Measurements from ENCODE around the gene TRAF6.

The TRAF6 gene

GRCh38 chr11:36458129-36458915, 51.8 kb downstream of the TRAF6 start:
- DNase-seq (ENCODE audit: low read depth), result no peak

- DNase-seq (ENCODE audit: low read depth), result no peak
Observed at GRCh38 chr11:36456156-36456555, 53.9 kb downstream of the TRAF6 start.

- no peak for DNase-seq (ENCODE audit: low read depth)
Observed at GRCh38 chr11:36455658-36456111, 54.4 kb downstream of the TRAF6 start.

GRCh38 chr11:36454941-36455631, 55.0 kb downstream of the TRAF6 start:
- DNase-seq (ENCODE audit: low read depth), result no peak

GRCh38 chr11:36454551-36454940, 55.5 kb downstream of the TRAF6 start:
- DNase-seq (ENCODE audit: low read depth), result no peak

- no peak for DNase-seq (ENCODE audit: low read depth)
Observed at GRCh38 chr11:36453678-36454077, 56.4 kb downstream of the TRAF6 start.

GRCh38 chr11:36452961-36453360, 57.1 kb downstream of the TRAF6 start:
- no peak for DNase-seq (ENCODE audit: low read depth)

- no peak for DNase-seq (ENCODE audit: low read depth)
Observed at GRCh38 chr11:36452236-36452940, 57.7 kb downstream of the TRAF6 start.

GRCh38 chr11:36451681-36452080, 58.4 kb downstream of the TRAF6 start:
- no peak for DNase-seq (ENCODE audit: low read depth)

GRCh38 chr11:36451045-36451444, 59.0 kb downstream of the TRAF6 start:
- DNase-seq (ENCODE audit: low read depth), result no peak

- DNase-seq (ENCODE audit: low read depth), result no peak
Observed at GRCh38 chr11:36450110-36450572, 59.9 kb downstream of the TRAF6 start.

GRCh38 chr11:36449561-36450096, 60.4 kb downstream of the TRAF6 start:
- no peak for DNase-seq (ENCODE audit: low read depth)

GRCh38 chr11:36447947-36448346, 62.1 kb downstream of the TRAF6 start:
- DNase-seq (ENCODE audit: low read depth), result no peak

GRCh38 chr11:36447514-36447913, 62.6 kb downstream of the TRAF6 start:
- no peak for DNase-seq (ENCODE audit: low read depth)

GRCh38 chr11:36446135-36446534, 63.9 kb downstream of the TRAF6 start:
- DNase-seq (ENCODE audit: low read depth), result no peak

GRCh38 chr11:36443661-36444060, 66.4 kb downstream of the TRAF6 start:
- no peak for DNase-seq (ENCODE audit: low read depth)

GRCh38 chr11:36441610-36442208, 68.4 kb downstream of the TRAF6 start:
- DNase-seq (ENCODE audit: low read depth), result no peak

- no peak for DNase-seq (ENCODE audit: low read depth)
Observed at GRCh38 chr11:36438126-36438525, 71.9 kb downstream of the TRAF6 start.

GRCh38 chr11:36437413-36437812, 72.7 kb downstream of the TRAF6 start:
- DNase-seq (ENCODE audit: low read depth), result no peak

Data from activated T-helper 9 cell treated with anti-CD3 and anti-CD28 coated beads, Interleukin-2, amount 50 U/mL, for 16 hours (primary cell).